GM23248 (cell line): ENCODE measurements around the gene POLRMT. TPM values are rescaled to one million over a fixed set of nuclear protein-coding genes. Genes with fewer than 3 reads are reported as not detected.
"Not testable (repeated sequence)": the region's sequence is repeated elsewhere in the genome, so short reads cannot be mapped to it uniquely, and the experiment has no call there.

Source experiments
- DNase-seq: peaks from one replicate; pipeline ENCODE4 v3.0.0-alpha.2; 2015
- H2AFZ ChIP-seq: fragments of 200-600 bp; sonication (generic); 2 replicates; pipeline ENCODE4 v1.6.1; 2016; ENCODE audit warnings: antibody characterized with exemption
- H3F3A ChIP-seq: fragments of 200-600 bp; sonication (generic); 2 replicates; pipeline ENCODE4 v1.6.1; 2016; ENCODE audit warnings: mild to moderate bottlenecking, antibody characterized with exemption, mixed run types; ENCODE audit not compliant: insufficient read depth
- H3K27ac ChIP-seq: fragments of 200-600 bp; sonication (generic); 2 replicates; pipeline ENCODE4 v1.5.1; 2016; ENCODE audit warnings: mild to moderate bottlenecking
- H3K27me3 ChIP-seq: fragments of 200-600 bp; sonication (generic); replicated peaks from 2 replicates; pipeline ENCODE4 v1.6.1; 2016; ENCODE audit warnings: mild to moderate bottlenecking; ENCODE audit not compliant: insufficient read depth
- H3K36me3 ChIP-seq: fragments of 200-600 bp; sonication (generic); 2 replicates; pipeline ENCODE4 v1.6.1; 2016; ENCODE audit warnings: low read depth, mild to moderate bottlenecking
- H3K4me1 ChIP-seq: fragments of 200-600 bp; sonication (generic); 2 replicates; pipeline ENCODE4 v1.6.1; 2016; ENCODE audit warnings: mild to moderate bottlenecking; ENCODE audit not compliant: insufficient read depth
- H3K4me2 ChIP-seq: fragments of 200-600 bp; sonication (generic); one replicate; pipeline ENCODE4 v1.6.1; 2016; ENCODE audit warnings: mild to moderate bottlenecking; ENCODE audit not compliant: unreplicated experiment
- H3K4me3 ChIP-seq: fragments of 200-600 bp; sonication (generic); 2 replicates; pipeline ENCODE4 v1.5.1; 2016; ENCODE audit warnings: mild to moderate bottlenecking
- H3K79me2 ChIP-seq: fragments of 200-600 bp; sonication (generic); 2 replicates; pipeline ENCODE4 v1.6.1; 2016; ENCODE audit warnings: mild to moderate bottlenecking; ENCODE audit not compliant: insufficient read depth
- H3K9ac ChIP-seq: fragments of 200-600 bp; sonication (generic); 2 replicates; pipeline ENCODE4 v1.6.1; 2016; ENCODE audit warnings: mild to moderate bottlenecking
- H3K9me2 ChIP-seq: fragments of 200-600 bp; sonication (generic); 2 replicates; pipeline ENCODE4 v1.6.1; 2016; ENCODE audit warnings: mixed run types, mild to moderate bottlenecking, moderate library complexity; ENCODE audit not compliant: insufficient read depth
- H3K9me3 ChIP-seq: fragments of 200-600 bp; sonication (generic); one replicate; pipeline ENCODE4 v1.6.1; 2017; ENCODE audit warnings: low read depth
- H4K20me1 ChIP-seq: fragments of 200-600 bp; sonication (generic); 2 replicates; pipeline ENCODE4 v1.6.0; 2016; ENCODE audit not compliant: insufficient read depth
- EZH2 ChIP-seq: fragments of 200-600 bp; sonication (generic); IDR thresholded peaks from 2 replicates; pipeline ENCODE4 v1.6.1; 2018; ENCODE audit warnings: antibody characterized with exemption, mild to moderate bottlenecking; ENCODE audit not compliant: insufficient read depth, poor library complexity, severe bottlenecking
- EZH2phosphoT487 ChIP-seq: fragments of 200-600 bp; sonication (generic); IDR thresholded peaks from 2 replicates; pipeline ENCODE4 v1.6.1; 2018; ENCODE audit warnings: antibody characterized with exemption, moderate library complexity, mild to moderate bottlenecking, low read depth; ENCODE audit not compliant: insufficient read depth
- WGBS, 2 experiments: methylation state at CpG; one replicate each; pipeline ENCODE4 v1.1.6; 2015 to 2017; ENCODE audit warnings: low lambda C conversion rate in 2 of 2, low coverage in 1 of 2; ENCODE audit errors: missing lambda C conversion rate in 2 of 2; 5-methylcytosine and 5-hydroxymethylcytosine counted together
- in situ Hi-C: fragments of 300-500 bp; cut with MboI; formaldehyde crosslinking; loops from 2 replicates; pipeline ENCODE4 v1.15.0; 2020
- polyA plus RNA-seq: library from polyadenylated mRNA; unstranded; fragments of >200 nt; fragmentation: Nextera tagmentation; extraction: Ambion mirVana; gene quantifications from 2 replicates; pipeline ENCODE4 v1.2.1, GENCODE V29; 2016
- total RNA-seq: library from RNA; depleted of rRNA; stranded (reverse); fragments of >200 nt; shearing (Covaris generic); gene quantifications from 2 replicates; pipeline ENCODE4 v1.2.3, GENCODE V29; 2014

Gene POLRMT
- total and polyA plus RNA-seq, 2 experiments from 2014 or later: 23.6 to 36.2 TPM

DNA sequence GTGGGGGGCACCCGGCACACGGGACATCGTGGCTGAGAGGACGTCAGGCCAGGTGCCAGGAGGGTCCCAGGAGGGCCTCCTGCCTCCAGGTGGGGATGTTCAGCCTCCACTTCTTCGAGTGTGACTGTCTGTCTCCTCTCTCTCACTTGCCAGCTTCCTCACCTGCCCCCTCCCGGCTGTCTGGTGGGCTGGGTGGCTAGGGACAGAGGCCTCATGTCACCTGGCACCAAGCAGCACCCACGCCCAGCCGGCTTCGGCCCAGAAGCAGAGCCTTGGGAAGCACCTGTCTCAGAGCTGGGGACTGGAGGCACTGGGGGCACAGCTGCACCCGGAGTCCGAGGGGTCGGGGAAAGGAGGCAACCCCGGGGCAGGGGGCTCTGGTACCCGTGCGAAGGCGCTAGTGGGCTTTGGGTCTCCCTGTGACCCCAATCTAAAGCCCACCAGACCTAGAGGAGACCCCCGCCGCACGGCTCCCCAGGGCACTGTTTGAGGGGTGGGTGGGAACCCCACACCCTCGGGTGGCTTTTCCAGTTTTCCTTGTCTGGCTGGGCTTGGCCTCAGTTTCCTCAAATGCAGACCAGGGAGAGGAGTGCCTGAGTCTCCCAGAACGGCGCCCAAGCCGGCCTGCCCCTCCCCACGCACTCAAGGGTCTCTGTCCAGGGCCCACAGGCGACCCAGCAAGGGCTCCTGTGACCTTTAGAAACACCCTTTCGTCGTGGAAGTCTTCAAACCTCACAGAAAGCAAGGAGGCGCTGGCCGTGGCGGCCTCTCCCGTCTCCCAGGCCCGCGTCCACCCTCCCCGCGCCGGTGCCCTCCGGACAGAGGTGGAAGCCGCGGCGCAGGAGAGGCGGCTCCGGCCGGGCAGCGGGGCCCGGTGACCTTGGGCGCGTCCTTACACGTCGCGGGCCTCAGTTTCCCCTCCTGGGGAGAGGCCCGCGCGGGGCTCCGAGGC is 44.3 kb downstream of the POLRMT start:
- DNase-seq: peak; percentile 46
- no peak overlapping the region for H3K4me3 ChIP-seq
- H3K4me2 ChIP-seq: peak overlapping the region; percentile 26
- H3K9me3 ChIP-seq: no peaks in the 10 kb centered on the region
- no peak overlapping the region for H2AFZ ChIP-seq
- H3K9ac ChIP-seq: no peak overlapping the region; the same call in 1 of the 2 replicates
- 0 out of 2 replicates have a peak, but pooled peaks cover 7% of the 10 kb centered on the region for H3F3A ChIP-seq
- no peaks in the 10 kb centered on the region for H3K9me2 ChIP-seq
- in situ Hi-C loops: no loop called here
- H4K20me1 ChIP-seq: no peaks in the 10 kb centered on the region
- no peaks in the 10 kb centered on the region for H3K79me2 ChIP-seq
- TF ChIP-seq EZH2: no peak
- no peak for TF ChIP-seq EZH2phosphoT487
- H3K27me3 ChIP-seq: no peaks in the 10 kb centered on the region; the same call in 1 of the 2 replicates
- H3K27ac ChIP-seq: no peak overlapping the region
- H3K4me1 ChIP-seq: peaks cover 9% of the 10 kb centered on the region
- WGBS, 2 experiments: 10 to 16% methylated on average over 41 to 51 of the region's 54 CpGs
- no peaks in the 10 kb centered on the region for H3K36me3 ChIP-seq

DNA sequence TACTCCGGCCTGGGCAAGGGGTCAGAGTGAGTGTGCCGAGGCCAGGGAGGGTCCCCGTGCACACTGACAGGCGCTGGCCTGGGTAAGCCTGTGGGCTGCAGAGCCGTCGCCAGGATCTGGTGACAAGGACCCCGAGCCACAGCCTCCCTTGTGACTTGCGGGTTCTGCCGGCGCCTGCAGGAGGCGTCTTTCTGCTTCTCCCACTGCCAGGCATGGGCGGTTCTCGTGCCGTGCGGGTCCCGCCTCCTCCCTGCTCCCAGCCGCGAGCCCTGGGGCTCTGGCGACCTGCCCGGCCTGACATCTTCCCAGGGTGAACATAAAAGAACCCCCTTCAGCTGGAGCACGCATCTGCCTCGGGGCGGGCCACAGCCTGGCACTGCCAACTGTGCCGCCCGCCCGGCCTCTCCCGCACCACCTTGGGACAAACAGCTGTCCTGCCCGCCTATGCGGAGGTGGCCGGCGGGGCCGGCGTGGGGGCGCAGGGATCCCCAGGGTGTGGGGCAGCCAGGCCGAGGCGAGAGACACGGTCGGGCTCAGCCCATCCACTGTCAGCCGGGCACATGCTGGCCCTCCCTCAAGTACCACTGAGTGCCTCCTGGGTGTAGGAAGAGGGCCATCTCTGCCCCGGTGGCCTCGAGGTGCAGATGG is 45.1 kb downstream of the POLRMT start:
- DNase-seq: peak; percentile 92
- H3F3A ChIP-seq: 0 out of 2 replicates have a peak, but pooled peaks cover 7% of the 10 kb centered on the region
- H3K27ac ChIP-seq: no peak overlapping the region
- no peak overlapping the region for H3K4me3 ChIP-seq
- peaks cover 9% of the 10 kb centered on the region for H3K4me1 ChIP-seq
- H3K9me2 ChIP-seq: no peaks in the 10 kb centered on the region
- no peaks in the 10 kb centered on the region; the same call in 1 of the 2 replicates for H3K27me3 ChIP-seq
- in situ Hi-C loops: no loop called here
- no peak overlapping the region; the same call in 1 of the 2 replicates for H3K9ac ChIP-seq
- no peaks in the 10 kb centered on the region for H3K9me3 ChIP-seq
- no peaks in the 10 kb centered on the region for H4K20me1 ChIP-seq
- TF ChIP-seq EZH2phosphoT487 (no peak), EZH2 (no peak)
- peak overlapping the region; percentile 26 for H3K4me2 ChIP-seq
- no peaks in the 10 kb centered on the region for H3K79me2 ChIP-seq
- WGBS, 2 experiments: 6% methylated on average over 31 to 36 of the region's 41 CpGs
- H2AFZ ChIP-seq: no peak overlapping the region
- no peaks in the 10 kb centered on the region for H3K36me3 ChIP-seq

GRCh38 chr19:585551-586110 is 47.7 kb downstream of the POLRMT start:
- Histone ChIP-seq H3K4me2 (no peak overlapping the region), H3K4me1 (peaks cover 15% of the 10 kb centered on the region), H3K27ac (no peak overlapping the region), H4K20me1 (no peaks in the 10 kb centered on the region), H3K79me2 (peaks cover 16% of the 10 kb centered on the region), H3F3A (0 out of 2 replicates have a peak, but pooled peaks cover 7% of the 10 kb centered on the region), H3K36me3 (no peaks in the 10 kb centered on the region; the same call in 1 of the 2 replicates), H3K27me3 (no peaks in the 10 kb centered on the region), H3K9ac (no peak overlapping the region), H2AFZ (no peak overlapping the region), H3K4me3 (no peak overlapping the region), H3K9me3 (no peaks in the 10 kb centered on the region), H3K9me2 (no peaks in the 10 kb centered on the region)
- 48 to 53% methylated on average over 10 of the region's 10 CpGs for WGBS, 2 experiments
- in situ Hi-C loops: no loop called here
- TF ChIP-seq EZH2: no peak
- no peak for TF ChIP-seq EZH2phosphoT487
- peak; percentile 27 for DNase-seq

DNA sequence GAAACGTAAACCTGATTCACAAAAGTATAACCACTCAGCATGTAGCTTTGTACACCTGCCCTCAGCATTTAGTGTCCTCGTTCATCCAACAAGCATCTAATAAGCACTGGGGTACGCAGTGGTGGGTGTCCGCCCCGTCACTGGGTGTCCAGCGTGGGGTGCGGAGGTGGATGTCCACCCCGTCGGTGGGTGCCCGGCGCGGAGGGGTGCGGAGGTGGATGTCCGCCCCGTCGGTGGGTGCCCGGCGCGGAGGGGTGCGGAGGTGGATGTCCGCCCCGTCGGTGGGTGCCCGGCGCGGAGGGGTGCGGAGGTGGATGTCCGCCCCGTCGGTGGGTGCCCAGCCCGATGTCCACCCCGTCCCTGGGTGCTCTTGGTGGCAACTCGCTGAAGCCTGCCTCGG is 48.2 kb downstream of the POLRMT start:
- in situ Hi-C loops, H3K36me3 ChIP-seq, H3K9me3 ChIP-seq, H3K27ac ChIP-seq, H3K4me2 ChIP-seq, H3K4me3 ChIP-seq, H3K27me3 ChIP-seq, H3F3A ChIP-seq, H2AFZ ChIP-seq, H4K20me1 ChIP-seq, DNase-seq, H3K9me2 ChIP-seq, H3K9ac ChIP-seq: not testable (repeated sequence)
- Histone ChIP-seq H3K4me1 (peaks cover 15% of the 10 kb centered on the region), H3K79me2 (peaks cover 21% of the 10 kb centered on the region)
- WGBS, 2 experiments: 73 to 82% methylated on average over 15 to 34 of the region's 34 CpGs
